Adrenal gland (tissue), 5 donors: ENCODE data around the gene SMAD7.

Experiments
- CTCF ChIP-seq, 6 experiments: fragments of 450-650 bp in 4 of 6; fragments of 200-600 bp in 2 of 6; sonication (generic) in 1 of 6; IDR thresholded peaks; 1 replicate in 5 of 6; 2 replicates in 1 of 6; pipeline versions ENCODE4 v1.5.1 to v1.8.0; 2016 to 2021; ENCODE audit warnings: antibody characterized with exemption in 6 of 6, mild to moderate bottlenecking in 2 of 6, moderate library complexity in 1 of 6
- POLR2A ChIP-seq, 2 donors: fragments of 450-650 bp; IDR thresholded peaks; one replicate each; pipeline ENCODE4 v1.6.1; 2017; ENCODE audit warnings: antibody characterized with exemption in 2 of 2, mild to moderate bottlenecking in 2 of 2, moderate library complexity in 1 of 2
- donor health status: DM: no; HTN: no; CAD: no.

GRCh38 chr18:48949606-48950535 lies 894 bp downstream of the SMAD7 start:
- TF ChIP-seq CTCF (IDR thresholded peaks at IDR 0.05) = peak in 3 of 6 experiments; percentile 28 to 59 (median 30)
- TF ChIP-seq POLR2A (IDR thresholded peaks at IDR 0.05) = peak in 1 of 2 donors; percentile 46
